HG03432 (cell line): ENCODE data around the gene KCMF1.
A peak's percentile ranks its signal among the peaks of the same experiment; 100 is the strongest.

Experiments used
- ATAC-seq: cut with Tn5 transposase; IDR thresholded peaks from one replicate; pipeline ENCODE4 v1.9.1; 2021; ENCODE audit warnings: mild to moderate bottlenecking, moderate library complexity; ENCODE audit not compliant: unreplicated experiment

Gene KCMF1

DNA sequence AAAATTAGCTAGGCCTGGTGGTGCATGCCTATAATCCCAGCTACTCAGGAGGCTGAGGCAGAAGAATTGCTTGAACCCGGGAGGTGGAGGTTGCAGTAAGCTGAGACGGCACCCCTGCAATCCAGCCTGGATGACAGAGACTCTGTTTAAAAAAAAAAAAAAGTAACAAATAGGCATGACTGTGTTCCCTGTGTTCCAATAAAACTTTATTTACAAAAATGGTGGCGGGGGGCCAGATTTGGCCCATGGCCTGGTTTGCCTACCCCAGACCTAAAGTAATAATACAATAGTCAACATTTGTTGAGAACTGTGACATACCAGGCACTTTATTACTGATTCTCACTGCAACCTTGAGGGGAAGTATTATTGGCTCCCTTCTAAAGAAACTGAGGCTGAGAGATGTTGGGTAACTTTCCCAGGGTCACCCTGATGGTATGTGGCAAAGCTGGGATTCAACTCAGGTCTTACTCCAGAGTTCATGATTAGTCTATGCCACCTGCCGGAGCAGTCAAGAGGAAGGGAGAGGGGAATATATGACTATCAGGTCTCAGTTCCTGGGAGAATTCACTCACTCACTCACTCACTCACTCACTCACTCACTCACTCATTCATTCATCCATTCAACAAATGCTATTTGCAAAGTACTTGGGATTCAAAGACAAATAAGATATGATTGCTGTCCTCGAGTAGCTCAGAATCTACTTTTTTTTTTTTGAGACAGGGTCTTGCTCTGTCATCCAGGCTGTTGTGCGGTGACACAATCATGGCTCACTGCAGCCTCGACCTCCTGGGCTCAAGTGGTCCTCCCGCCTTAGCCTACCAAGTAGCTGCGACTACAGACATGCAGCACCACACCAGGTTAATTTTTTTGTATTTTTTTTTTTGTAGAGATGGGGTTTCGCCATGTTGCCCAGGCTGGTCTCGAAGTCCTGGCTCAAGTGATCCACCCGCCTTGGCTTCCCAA is 14.3 kb upstream of the KCMF1 start:
- no peak for ATAC-seq

DNA sequence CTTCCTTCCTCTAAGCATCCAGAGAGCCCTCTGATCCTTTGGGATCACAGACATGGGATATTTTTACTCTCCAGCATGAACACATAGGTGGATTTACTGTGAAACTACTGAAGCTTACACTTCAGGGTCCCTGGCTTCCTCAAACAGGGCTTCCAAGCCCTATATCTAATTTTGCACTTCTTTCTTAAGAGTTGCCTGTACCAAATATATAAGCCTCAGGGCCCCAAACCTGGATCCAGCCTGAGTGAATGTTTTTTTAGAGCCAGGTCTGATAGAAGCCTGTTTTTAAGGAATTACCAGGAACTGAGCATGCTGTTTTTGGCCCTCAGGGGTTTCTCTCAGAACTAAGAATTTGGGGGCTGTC is 13.2 kb upstream of the KCMF1 start:
- ATAC-seq: no peak

DNA sequence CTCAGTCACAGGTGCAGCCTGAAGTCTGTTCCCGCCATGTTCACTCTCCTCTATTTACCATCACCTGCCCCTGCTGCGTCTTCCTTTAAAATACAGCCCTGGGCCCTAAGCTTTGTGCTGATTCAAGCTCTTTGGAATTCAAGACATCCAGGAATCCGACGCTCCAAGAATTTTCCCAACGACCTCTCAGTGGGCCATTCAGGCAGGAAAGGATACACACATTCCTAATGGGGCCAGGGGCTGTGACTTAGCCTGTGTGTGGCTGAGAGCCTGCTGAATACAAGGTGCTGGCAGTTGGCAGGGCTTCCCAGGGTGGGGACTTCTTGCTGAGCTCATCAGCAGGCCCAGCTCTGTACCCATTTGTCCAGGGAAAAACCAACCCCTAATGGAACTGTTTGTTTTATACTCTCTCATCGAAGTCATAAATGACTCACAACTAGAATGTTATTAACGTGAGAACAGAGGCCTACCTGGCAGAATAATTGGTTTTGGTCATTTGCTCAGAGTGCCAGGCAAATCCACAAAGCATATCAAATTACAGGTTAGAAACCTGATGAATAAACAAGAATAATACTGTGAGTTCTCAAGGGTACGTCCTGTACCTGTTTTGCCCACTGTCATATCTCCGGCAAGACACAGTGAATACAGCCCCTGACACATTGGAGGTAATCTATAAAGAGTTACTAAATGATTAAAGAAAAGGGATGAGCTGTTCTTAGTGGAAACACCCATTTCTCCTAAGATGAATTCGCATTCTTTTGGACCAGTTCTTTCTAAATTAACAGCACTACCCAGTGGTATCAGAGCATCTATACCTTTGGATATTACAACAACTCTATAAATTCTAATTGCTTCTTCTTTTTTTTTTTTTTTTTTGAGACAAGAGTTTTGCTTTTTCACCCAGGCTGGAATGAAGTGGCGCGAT is 12.6 kb upstream of the KCMF1 start:
- ATAC-seq: peak; percentile 51

DNA sequence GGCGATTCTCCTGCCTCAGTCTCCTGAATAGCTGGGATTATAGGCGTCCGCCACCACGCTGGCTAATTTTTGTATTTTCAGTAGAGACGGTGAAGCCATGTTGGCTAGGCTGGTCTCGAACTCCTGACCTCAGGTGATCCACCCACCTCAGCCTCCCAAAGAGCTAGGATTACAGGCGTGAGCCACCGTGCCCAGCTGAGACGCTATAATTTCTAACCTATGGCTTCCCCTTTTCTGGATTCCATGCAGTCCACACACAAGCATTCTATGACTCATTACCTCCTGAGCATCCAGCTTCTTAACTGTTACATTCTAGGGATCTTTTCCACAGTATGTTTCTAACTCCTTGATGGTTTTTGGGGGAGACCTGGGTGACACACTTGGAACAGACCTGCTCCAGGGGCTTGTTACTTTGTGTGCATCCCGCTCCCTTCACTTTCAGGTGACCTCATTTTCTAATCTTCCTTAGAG is 11.8 kb upstream of the KCMF1 start:
- no peak for ATAC-seq

DNA sequence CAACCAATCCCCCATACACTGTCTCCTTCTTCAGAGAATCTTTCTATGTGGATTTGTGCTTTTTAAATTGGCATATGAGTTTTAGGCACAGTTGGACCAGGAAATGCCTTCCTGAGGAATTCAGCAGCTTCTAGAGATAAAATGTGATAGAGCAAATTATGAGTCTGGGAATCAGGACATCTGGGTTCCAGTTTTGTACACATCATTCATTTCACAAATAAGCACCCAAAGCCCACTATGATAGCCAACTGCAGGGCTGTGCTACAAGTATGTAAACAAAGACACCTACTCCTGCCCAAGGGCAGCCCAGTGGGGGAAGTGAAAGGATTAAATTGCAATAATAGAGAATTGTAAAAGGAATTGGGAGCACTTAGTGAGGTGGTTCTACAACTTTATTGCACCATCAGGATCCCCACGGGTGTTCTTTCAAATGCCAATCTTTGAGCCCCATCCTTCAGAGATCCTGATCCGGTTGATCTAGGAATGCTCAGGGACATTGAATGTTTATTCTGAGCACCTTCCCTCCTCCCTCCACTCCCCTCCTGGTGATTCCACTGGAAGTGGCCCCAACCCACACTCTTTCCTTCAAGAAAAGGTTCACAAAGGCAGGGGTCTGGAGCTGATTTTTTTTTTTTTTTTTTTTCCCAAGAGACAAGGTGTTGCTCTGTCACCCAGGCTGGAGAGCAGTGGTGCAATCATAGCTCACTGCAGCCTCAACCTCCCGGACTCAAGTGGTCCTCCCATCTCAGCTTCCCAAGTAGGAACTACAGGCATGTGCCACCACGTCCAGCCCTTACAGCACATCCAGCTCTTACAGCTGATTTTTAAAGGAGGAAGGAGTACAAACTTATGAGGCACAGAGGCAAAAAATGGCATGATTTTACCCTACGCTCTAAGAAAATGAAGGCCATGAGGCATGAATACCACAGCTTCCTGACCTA is 11.1 kb upstream of the KCMF1 start:
- no peak for ATAC-seq

DNA sequence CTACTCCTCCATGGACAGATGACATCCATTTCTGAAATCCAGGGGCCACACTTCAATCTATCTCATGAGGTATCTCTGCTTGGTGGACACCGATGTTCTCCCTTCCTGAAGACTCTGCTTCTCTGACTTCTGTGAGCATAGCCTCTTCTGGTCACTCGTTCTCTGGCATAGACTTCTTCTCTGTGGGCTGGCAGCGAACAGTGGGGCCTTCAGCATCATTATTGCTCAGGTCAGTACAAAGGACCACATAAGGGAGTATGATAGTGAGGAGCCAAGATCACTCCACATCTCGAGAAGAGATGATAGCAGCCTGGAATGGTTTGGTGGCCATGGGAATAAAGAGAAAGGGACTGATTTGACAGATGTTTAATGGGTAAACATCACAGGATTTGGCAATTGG is 8.0 kb upstream of the KCMF1 start:
- no peak for ATAC-seq

DNA sequence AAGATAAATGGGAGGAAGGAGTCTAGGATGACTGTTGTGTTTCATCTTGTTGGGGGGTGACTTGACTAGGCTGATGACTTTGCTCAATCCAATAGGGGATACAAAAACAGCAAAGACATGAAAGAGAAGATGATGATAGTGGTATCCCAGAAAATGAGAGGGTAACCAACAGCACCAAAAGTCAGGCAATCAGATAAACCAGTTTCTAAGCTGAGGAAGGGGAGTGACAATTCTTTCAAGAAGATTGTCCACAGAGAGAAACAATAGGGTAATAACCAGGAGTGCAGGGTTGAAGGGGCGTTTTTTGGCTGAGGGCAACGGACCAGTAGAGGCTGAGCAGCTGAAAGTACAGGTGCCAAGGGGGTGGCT is 7.7 kb upstream of the KCMF1 start:
- ATAC-seq: no peak

DNA sequence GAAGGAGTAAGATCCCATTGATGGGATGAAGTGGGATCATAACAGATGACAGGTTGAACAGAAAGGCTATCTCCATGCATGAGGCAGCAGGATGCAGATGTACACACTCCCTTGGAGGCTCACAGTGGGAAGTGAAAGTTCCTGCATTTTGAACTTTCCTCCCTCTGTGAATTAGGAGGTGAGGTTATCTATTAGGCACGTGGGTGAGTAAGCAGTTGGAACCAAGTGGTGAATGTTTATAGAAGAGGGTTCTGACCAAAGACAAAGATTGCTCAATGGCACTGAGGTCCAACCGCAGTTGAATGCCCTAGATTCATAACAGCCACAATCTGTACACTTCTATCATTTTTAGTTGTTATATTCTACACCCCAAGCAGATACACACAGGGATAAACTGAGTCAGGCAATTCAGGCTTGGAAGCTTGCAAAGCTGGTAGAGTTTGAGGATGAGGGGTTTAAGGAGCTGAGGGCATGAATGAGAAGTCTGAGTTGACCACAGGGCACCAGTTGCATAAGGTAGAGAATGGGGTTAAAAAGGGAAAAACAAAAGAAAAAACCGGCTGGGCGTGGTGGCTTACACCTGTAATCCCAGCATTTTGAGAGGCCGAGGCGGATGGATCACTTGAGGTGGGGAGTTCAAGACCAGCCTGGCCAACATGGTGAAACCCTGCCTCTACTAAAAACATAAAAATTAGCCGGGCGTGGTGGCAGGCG is 7.1 kb upstream of the KCMF1 start:
- no peak for ATAC-seq

DNA sequence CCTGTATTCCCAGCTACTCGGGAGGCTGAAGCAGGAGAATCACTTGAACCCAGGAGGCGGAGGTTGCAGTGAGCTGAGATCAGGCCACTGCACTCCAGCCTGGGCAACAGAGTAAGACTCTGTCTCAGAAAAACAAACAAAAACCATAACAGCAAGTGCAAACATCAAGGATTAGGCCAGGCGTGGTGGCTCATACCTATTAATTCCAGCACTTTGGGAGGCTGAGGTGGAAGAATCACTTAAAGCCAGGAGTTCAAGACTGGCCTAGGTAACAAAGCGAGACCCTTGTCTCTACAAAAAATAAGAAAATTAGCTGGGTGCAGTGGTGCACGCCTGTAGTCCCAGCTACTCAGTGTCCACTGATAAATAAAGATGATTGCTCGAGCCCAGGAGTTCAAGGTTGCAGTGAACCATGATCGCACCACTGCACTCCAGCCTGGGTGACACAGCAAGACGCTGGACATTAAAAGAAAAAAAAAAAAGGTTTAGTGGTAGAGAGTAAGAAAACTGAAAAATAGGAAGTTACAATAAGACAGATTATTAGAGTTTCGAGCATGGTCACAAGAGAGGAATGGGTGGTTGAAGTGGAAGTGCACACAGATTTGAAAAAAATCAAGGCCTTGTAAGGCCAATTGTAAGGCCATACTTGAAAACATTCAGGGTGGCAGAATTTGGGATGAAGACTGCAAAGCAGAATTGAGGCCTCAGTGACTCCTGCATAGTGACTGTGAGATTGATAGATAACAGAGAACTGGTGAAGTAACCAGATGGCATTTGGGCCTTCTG is 6.4 kb upstream of the KCMF1 start:
- ATAC-seq: no peak

DNA sequence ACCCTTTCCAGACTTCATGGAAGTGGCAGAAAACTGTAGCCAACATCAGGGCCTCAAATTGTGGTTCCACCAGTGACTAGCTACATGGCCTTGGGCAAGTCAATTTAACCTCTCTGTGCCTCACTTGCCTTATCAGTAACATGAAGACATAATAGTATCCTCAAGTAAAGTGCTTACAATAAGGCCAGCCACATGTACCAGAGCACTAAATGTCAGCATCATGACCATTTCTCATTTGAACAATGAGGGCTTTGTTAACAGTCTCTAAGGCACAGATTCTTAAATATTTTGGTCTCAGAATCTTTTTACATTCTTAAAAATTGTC is 5.8 kb upstream of the KCMF1 start:
- no peak for ATAC-seq

DNA sequence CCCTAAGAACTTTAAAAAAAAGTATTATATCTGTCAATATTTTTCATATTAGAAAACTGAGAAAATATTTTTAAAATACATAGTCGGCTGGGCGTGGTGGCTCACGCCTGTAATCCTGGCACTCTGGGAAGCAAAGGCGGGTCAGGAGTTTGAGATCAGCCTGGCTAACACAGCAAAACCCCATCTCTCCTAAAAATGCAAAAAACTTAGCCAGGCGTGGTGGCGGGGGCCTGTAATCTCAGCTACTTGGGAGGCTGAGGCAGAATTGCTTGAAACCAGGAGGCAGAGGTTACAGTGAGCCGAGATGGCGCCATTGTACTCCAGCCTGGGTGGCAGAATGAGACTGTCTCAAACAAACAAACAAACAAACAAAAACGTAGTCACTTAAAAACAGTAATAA is 5.1 kb upstream of the KCMF1 start:
- no peak for ATAC-seq

DNA sequence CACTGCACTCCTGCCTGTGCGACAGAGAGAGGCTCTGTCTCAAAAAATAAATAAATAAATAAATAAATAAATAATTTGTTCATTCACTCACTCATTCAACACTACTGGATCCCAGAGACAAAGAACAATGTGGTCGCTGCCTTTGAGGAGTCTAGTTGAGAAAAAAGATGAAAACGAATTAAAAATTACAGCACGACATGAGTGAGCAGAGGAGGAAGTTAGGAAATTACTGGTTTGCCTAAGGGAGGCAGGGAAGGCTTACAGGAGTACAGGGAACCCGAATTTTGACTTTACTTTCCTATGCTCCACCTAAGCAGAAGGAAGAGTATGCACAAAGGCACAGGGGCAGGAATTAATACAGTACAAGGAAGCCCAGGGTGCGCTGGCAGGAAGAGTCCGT is 4.2 kb upstream of the KCMF1 start:
- ATAC-seq: no peak

DNA sequence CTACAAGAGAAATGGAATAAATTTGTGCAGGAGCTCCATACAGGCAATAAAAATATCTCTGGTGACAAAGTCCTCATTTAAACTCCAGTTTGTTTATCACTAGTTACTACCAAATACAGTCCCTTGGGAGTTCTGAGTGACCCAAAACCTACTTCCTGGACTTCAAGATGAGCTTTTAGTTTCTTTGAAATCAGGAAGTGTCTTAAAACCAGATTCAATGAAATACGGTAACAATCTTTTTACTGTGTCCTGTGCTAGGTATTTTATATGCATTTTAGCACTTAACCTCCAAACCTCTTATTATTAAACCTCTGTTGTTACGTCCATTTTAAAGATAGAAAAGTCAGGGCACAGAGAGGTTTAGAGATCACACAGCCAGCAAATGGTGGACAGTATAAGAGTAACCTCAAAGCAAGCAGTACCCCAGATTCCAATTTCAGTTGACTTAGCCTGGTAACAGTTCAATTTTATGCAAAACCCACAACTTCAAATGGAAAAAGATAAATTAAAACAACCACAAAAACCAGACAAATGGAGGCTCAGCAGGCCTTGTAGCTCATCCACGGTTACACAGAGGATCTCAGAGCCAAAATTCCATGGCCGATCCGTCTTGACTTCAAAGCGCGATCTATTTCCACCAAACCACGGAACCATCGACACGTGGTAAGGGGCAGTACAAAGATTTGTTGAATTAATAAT is 1.3 kb upstream of the KCMF1 start:
- ATAC-seq: no peak

DNA sequence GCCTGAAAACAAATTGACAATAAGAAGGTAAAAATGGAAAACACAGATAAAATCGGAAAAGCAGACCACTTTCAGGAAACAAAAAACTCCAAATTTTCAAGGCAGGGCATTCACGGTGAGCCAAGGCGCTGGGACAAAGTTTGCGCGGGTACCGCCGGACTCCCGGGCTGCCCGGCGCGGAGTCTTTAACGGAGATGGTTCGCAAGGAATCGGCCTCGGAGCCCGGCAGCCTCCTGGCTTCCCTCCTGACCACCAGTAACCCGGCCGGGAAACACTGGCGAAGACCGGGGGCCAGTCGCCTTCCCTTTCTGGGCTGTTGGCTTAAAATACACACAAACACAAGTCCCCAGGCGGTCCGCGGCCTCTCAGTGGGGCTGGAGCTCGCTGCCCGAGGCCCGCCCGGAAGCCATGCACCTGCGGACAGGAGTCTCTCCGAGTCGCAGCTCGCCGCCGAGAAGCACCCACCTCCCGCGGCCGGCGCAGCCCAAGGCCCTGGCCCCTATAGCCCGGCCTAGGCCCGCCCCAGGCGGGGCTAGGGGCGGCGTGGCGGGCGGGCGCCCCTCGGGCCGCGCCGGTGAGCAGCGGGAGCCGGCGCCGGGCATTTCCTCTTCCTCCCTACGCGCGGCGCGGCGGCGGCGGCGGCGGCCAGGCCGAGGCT is 622 bp upstream of the KCMF1 start:
- peak; percentile 43 for ATAC-seq

DNA sequence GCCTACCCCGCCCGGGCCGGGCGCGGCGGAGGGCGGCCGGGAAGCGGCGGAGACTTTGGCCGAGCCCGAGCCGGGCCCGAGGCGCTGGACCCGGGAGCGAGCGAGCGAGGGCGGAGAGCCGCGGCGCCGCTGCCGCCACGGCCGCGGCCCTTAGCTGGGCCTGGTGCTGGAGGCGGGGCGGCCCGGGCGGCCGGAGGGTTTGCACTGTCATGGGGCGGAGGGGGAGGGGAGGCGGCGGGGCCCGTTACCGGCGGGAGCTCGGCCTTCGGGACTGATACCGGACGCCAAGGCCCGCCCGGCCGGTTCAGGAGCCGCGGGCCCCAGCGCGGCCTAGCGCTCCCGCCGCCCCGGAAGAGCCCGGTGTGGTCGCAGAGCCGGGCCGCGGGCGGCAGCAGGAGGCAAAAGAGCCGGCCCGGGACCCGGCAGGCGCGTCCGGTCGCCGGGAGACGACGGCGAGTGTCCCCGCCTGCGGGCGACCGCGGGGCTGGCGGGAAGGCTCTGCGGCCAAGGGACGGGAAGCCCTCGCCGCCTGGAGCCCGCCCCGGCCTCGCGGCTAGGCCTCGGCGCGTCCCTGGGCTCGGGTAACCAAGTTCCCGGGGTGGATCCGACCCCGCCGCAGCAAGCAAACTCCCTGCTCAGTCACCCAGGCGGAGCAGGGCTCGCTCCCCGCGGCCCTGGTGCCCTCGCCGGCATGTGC is 697 bp downstream of the KCMF1 start:
- peak; percentile 44 for ATAC-seq

DNA sequence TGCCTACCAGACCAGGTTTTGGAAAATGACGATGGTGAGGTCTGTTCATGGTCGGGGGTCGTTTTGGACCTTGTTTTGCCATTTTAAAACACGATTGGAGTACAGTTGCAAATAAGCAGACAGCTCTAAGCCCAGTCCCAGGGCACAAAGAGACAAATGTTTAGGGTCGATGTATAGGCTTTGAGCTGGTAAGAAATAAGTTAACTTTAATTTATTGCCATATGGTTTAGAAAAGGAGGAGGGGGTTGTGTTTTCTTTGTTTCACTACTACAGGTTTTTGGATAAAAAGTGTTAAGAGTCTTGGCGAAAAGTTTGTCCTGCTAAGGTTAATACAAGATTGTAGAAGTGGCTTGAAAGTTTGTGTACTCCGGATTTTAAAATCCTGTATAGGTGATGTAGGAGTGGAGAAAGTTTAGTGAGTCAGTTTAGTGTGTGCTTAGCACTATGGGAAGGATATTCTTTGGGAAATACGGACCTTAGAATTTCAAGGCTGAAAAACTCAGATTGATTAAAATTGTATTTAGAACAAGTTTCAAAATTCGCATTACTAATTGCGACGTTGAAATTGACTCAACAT is 1.3 kb downstream of the KCMF1 start:
- ATAC-seq: no peak

DNA sequence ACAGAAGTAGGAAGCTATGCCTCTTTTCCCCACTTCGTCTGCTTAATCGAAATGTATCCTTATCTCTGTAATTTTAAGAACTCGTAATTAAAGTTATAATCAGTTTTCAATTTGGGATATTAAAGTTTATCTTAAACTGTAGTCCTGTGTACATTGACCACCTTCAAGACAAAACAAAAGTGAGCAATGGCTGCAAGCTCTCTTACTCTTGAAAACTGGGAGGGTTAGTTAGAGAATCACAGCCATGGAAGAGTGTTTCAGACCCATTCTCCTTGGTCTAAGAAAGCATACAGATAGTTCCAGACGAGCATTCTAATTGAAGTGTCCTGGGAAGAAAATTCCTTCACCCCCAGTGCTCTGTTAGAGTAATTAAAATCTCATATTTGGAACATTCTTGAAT is 2.0 kb downstream of the KCMF1 start:
- ATAC-seq: no peak
